ENCODE measurements around the gene NTN5. TPM values are rescaled to one million over a fixed set of nuclear protein-coding genes. Genes with fewer than 3 reads are reported as not detected.
"Not testable (repeated sequence)": the region's sequence is repeated elsewhere in the genome, so short reads cannot be mapped to it uniquely, and the experiment has no call there.

NTN5 gene
- polyA plus RNA-seq, 1 donor, result 0.42 TPM

GRCh38 chr19:48680436-48681126 lies 7.8 kb upstream of the NTN5 start:
- DNase-seq, result no peak
- peaks cover 4% of the 10 kb centered on the region for H3K9me3 ChIP-seq (ENCODE audit: control insufficient read depth, low read depth, low read length)
- no peaks in the 10 kb centered on the region for H3K27me3 ChIP-seq (ENCODE audit: control insufficient read depth, insufficient read depth, low read length)
- no peaks in the 10 kb centered on the region for H3K36me3 ChIP-seq (ENCODE audit: control insufficient read depth, insufficient read depth, low read length)
- no peak overlapping the region for H3K4me3 ChIP-seq (ENCODE audit: low read length)
- H3K27ac ChIP-seq (ENCODE audit: low read length), result no peak overlapping the region
- WGBS (ENCODE audit: insufficient coverage, low lambda C conversion rate), result no CpG with 5 or more reads among the region's 45 CpGs
- H3K4me1 ChIP-seq (ENCODE audit: control insufficient read depth, insufficient read depth, low read length), result peaks cover 49% of the 10 kb centered on the region

- H3K36me3 ChIP-seq (ENCODE audit: control insufficient read depth, insufficient read depth, low read length); H3K27ac ChIP-seq (ENCODE audit: low read length); H3K4me3 ChIP-seq (ENCODE audit: low read length); H3K9me3 ChIP-seq (ENCODE audit: control insufficient read depth, low read depth, low read length); DNase-seq; H3K27me3 ChIP-seq (ENCODE audit: control insufficient read depth, insufficient read depth, low read length): not testable (repeated sequence)
- H3K4me1 ChIP-seq (ENCODE audit: control insufficient read depth, insufficient read depth, low read length), result peaks cover 45% of the 10 kb centered on the region
- WGBS (ENCODE audit: insufficient coverage, low lambda C conversion rate), result no CpG with 5 or more reads among the region's 19 CpGs
Measured at GRCh38 chr19:48680006-48680405, 7.2 kb upstream of the NTN5 start.

DNA sequence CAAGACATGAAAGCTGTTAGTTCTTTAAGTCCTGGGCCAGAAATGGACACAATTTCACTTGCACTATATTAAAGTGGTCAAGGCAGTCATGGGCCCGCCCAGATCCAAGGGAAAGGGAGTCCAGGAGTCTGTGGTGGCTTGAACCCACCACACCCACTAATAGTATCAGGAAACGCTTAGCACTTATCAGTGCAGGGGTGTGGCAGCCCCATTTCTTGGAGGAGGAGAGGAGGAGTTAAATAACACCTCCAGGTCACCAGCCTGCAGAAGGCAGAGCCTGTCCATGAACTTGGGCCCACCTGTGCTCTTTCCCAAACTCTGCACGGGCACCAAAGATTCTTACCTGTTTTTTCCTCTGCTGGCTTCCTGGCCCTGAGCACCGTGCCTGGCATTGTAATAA lies 5.4 kb upstream of the NTN5 start:
- peak; percentile 90 to 95 for DNase-seq
- no peak overlapping the region for H3K4me3 ChIP-seq (ENCODE audit: low read length)

GRCh38 chr19:48676887-48677286 lies 4.1 kb upstream of the NTN5 start:
- Histone ChIP-seq H3K4me1 (ENCODE audit: control insufficient read depth, insufficient read depth, low read length) (peaks cover 36% of the 10 kb centered on the region), H3K27ac (ENCODE audit: low read length) (peak overlapping the region; percentile 85), H3K36me3 (ENCODE audit: control insufficient read depth, insufficient read depth, low read length) (no peaks in the 10 kb centered on the region), H3K4me3 (ENCODE audit: low read length) (no peak overlapping the region), H3K27me3 (ENCODE audit: control insufficient read depth, insufficient read depth, low read length) (no peaks in the 10 kb centered on the region), H3K9me3 (ENCODE audit: control insufficient read depth, low read depth, low read length) (peaks cover 4% of the 10 kb centered on the region)
- WGBS (ENCODE audit: insufficient coverage, low lambda C conversion rate), result 20% methylated on average over 7 of the region's 13 CpGs
- DNase-seq, result peak; percentile 92 to 96

More for the DNA sequence above, 5.4 kb upstream of the NTN5 start:
- H3K27ac ChIP-seq (ENCODE audit: low read length), result peak overlapping the region; percentile 85
- no CpG with 5 or more reads among the region's 4 CpGs for WGBS (ENCODE audit: insufficient coverage, low lambda C conversion rate)
- H3K9me3 ChIP-seq (ENCODE audit: control insufficient read depth, low read depth, low read length), result peaks cover 4% of the 10 kb centered on the region
- no peaks in the 10 kb centered on the region for H3K36me3 ChIP-seq (ENCODE audit: control insufficient read depth, insufficient read depth, low read length)
- peaks cover 36% of the 10 kb centered on the region for H3K4me1 ChIP-seq (ENCODE audit: control insufficient read depth, insufficient read depth, low read length)
- H3K27me3 ChIP-seq (ENCODE audit: control insufficient read depth, insufficient read depth, low read length), result no peaks in the 10 kb centered on the region

DNA sequence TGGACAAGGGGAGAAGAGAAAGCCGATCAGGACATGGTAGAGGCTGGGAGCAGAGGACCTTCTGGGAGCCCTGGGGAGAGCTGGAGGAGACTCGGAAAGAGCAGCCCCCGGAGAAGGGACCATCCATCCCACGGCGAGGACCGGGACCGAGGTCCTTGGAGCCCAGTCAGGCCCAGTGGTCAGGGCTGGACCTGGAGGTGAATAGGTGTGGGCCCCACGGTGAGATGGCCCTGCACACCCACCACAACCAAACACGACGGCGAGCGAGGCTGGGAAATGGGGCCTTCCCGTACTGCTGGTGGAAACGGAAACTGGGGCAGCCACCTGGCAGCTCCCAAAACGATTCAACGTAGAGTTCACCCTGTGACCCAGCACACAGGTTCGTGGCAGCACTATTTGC lies 3.7 kb upstream of the NTN5 start:
- H3K36me3 ChIP-seq (ENCODE audit: control insufficient read depth, insufficient read depth, low read length), result no peaks in the 10 kb centered on the region
- peaks cover 4% of the 10 kb centered on the region for H3K9me3 ChIP-seq (ENCODE audit: control insufficient read depth, low read depth, low read length)
- WGBS (ENCODE audit: insufficient coverage, low lambda C conversion rate), result no CpG with 5 or more reads among the region's 17 CpGs
- H3K27ac ChIP-seq (ENCODE audit: low read length), result peak overlapping the region; percentile 85
- no peak for DNase-seq
- H3K4me1 ChIP-seq (ENCODE audit: control insufficient read depth, insufficient read depth, low read length), result peaks cover 36% of the 10 kb centered on the region
- H3K27me3 ChIP-seq (ENCODE audit: control insufficient read depth, insufficient read depth, low read length), result no peaks in the 10 kb centered on the region
- H3K4me3 ChIP-seq (ENCODE audit: low read length), result no peak overlapping the region

GRCh38 chr19:48674921-48675824 lies 2.4 kb upstream of the NTN5 start:
- WGBS (ENCODE audit: insufficient coverage, low lambda C conversion rate), result no CpG with 5 or more reads among the region's 28 CpGs
- Histone ChIP-seq H3K36me3 (ENCODE audit: control insufficient read depth, insufficient read depth, low read length) (no peaks in the 10 kb centered on the region), H3K27me3 (ENCODE audit: control insufficient read depth, insufficient read depth, low read length) (no peaks in the 10 kb centered on the region), H3K27ac (ENCODE audit: low read length) (no peak overlapping the region), H3K4me3 (ENCODE audit: low read length) (no peak overlapping the region), H3K9me3 (ENCODE audit: control insufficient read depth, low read depth, low read length) (peaks cover 6% of the 10 kb centered on the region), H3K4me1 (ENCODE audit: control insufficient read depth, insufficient read depth, low read length) (peaks cover 45% of the 10 kb centered on the region)
- peak; percentile 85 to 86 for DNase-seq

DNA sequence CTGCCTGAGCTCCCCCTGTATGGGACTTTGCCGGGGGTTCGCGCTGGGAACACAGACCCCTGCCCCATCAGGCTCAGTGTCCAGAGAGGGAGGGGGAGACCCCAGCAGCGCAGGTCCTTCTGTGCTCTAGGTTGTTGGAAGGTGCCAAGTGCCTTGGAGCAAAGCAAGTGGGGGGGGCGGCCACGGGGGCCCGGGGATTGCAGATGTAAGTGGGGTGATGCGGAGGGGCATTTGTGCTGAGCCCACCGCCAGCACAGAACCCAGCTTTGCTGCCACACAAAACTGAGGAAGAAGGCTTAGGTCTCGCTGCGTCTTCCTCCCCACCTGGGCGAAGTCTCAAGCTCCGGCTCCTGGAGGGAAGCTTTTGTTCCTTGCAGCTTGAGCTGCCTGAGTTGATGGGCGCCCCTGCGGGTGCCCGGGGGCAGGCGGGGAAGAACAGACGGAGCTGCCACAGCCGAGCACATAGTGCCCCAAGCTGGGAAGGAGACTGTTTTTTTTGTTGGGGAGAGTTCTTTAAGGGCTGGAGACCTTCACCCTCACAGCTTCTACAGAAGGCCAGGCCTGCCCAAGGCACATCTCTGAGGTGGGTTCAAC lies 1.5 kb upstream of the NTN5 start:
- H3K36me3 ChIP-seq (ENCODE audit: control insufficient read depth, insufficient read depth, low read length), result no peaks in the 10 kb centered on the region

DNA sequence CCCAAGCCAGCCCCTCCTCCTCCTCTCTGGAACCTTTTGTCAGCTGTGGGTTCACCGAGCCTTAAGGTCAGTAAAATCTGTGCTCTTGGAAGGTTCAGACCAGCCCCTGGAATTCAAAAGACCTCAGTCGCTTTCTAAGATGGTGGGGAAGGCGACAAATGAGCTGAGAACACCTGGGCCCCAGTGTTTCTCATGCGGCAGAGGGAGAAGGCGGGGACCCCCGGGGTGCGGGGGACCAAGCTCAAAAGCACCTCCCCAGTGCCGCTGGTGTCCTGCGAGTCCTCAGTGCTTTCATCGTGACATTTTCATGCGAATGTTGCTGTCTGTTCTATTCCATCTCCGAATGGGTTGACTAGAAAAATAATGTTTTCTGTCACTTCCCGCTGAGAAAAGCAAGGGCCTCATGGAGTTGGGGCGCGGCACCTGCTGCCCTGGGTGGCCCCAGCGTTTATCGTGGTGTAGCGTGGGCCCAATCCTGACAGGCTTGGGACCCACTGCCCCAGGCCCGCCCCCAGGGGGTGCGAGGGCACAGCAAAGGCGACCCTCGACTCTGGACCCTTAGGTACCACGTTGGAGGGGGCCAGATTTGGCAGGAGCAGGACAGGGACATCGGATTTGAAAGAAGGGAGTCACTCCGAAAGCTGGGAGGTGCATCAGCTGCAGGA lies 751 bp upstream of the NTN5 start:
- WGBS (ENCODE audit: insufficient coverage, low lambda C conversion rate), result no CpG with 5 or more reads among the region's 25 CpGs
- Histone ChIP-seq H3K36me3 (ENCODE audit: control insufficient read depth, insufficient read depth, low read length) (no peaks in the 10 kb centered on the region), H3K9me3 (ENCODE audit: control insufficient read depth, low read depth, low read length) (peaks cover 7% of the 10 kb centered on the region), H3K4me1 (ENCODE audit: control insufficient read depth, insufficient read depth, low read length) (peaks cover 40% of the 10 kb centered on the region), H3K27ac (ENCODE audit: low read length) (no peak overlapping the region), H3K27me3 (ENCODE audit: control insufficient read depth, insufficient read depth, low read length) (no peaks in the 10 kb centered on the region), H3K4me3 (ENCODE audit: low read length) (no peak overlapping the region)
- DNase-seq, result no peak

More for the DNA sequence above, 1.5 kb upstream of the NTN5 start:
- H3K27me3 ChIP-seq (ENCODE audit: control insufficient read depth, insufficient read depth, low read length), result no peaks in the 10 kb centered on the region
- H3K4me1 ChIP-seq (ENCODE audit: control insufficient read depth, insufficient read depth, low read length), result peaks cover 44% of the 10 kb centered on the region
- H3K9me3 ChIP-seq (ENCODE audit: control insufficient read depth, low read depth, low read length), result peaks cover 7% of the 10 kb centered on the region
- no peak for DNase-seq
- H3K4me3 ChIP-seq (ENCODE audit: low read length), result no peak overlapping the region
- no peak overlapping the region for H3K27ac ChIP-seq (ENCODE audit: low read length)
- no CpG with 5 or more reads among the region's 19 CpGs for WGBS (ENCODE audit: insufficient coverage, low lambda C conversion rate)

GRCh38 chr19:48671446-48671995 lies 1.3 kb downstream of the NTN5 start:
- Histone ChIP-seq H3K9me3 (ENCODE audit: control insufficient read depth, low read depth, low read length) (peaks cover 7% of the 10 kb centered on the region), H3K27ac (ENCODE audit: low read length) (no peak overlapping the region), H3K4me3 (ENCODE audit: low read length) (no peak overlapping the region), H3K27me3 (ENCODE audit: control insufficient read depth, insufficient read depth, low read length) (no peaks in the 10 kb centered on the region), H3K4me1 (ENCODE audit: control insufficient read depth, insufficient read depth, low read length) (peaks cover 20% of the 10 kb centered on the region), H3K36me3 (ENCODE audit: control insufficient read depth, insufficient read depth, low read length) (no peaks in the 10 kb centered on the region)
- WGBS (ENCODE audit: insufficient coverage, low lambda C conversion rate), result no CpG with 5 or more reads among the region's 10 CpGs
- DNase-seq, result no peak

Measured in large intestine (tissue), 3 donors.